Upper lobe of left lung (tissue), 6 donors: ENCODE measurements around the gene CHD8. TPM values are rescaled to one million over a fixed set of nuclear protein-coding genes. Genes with fewer than 3 reads are reported as not detected.

Experiments used
- ATAC-seq, 2 donors: fragments of 200-7000 bp; cut with Tn5 transposase; one replicate each; pipeline ENCODE4 v1.9.1; 2022; ENCODE audit warnings: mild to moderate bottlenecking in 2 of 2, moderate library complexity in 2 of 2; ENCODE audit not compliant: low FRiP score in 2 of 2
- DNase-seq, 2 donors: peaks; one replicate each; pipeline ENCODE4 v3.0.0-alpha.2; 2019 to 2020
- H3K27ac ChIP-seq, 4 donors: fragments of 200-600 bp; sonication (generic); one replicate each; pipeline ENCODE4 v1.5.1; 2016 to 2019
- H3K27me3 ChIP-seq, 4 donors: fragments of 200-600 bp; sonication (generic); one replicate each; pipeline ENCODE4 v1.5.1; 2017 to 2019
- H3K36me3 ChIP-seq, 4 donors: fragments of 200-600 bp; sonication (generic); one replicate each; pipeline ENCODE4 v1.5.1; 2016 to 2019
- H3K4me1 ChIP-seq, 4 donors: fragments of 200-600 bp; sonication (generic); one replicate each; pipeline ENCODE4 v1.5.1; 2018 to 2019
- H3K4me3 ChIP-seq, 4 donors: fragments of 200-600 bp; sonication (generic); one replicate each; pipeline ENCODE4 v1.5.1; 2017 to 2019; ENCODE audit warnings: mild to moderate bottlenecking in 2 of 4, moderate library complexity in 1 of 4
- H3K9me3 ChIP-seq, 4 donors: fragments of 200-600 bp; sonication (generic); one replicate each; pipeline ENCODE4 v1.5.1; 2018 to 2019
- EP300 ChIP-seq, 4 donors: sonication (generic); formaldehyde crosslinking; IDR thresholded peaks; one replicate each; pipeline ENCODE4 v1.5.1; 2017; ENCODE audit warnings: antibody characterized with exemption in 4 of 4, control low read depth in 2 of 4
- POLR2A ChIP-seq, 4 donors: fragments of 450-650 bp; IDR thresholded peaks; one replicate each; pipeline ENCODE4 v1.5.1; 2016 to 2017; ENCODE audit warnings: antibody characterized with exemption in 4 of 4, mild to moderate bottlenecking in 2 of 4
- POLR2AphosphoS5 ChIP-seq, 2 donors: sonication (generic); formaldehyde crosslinking; IDR thresholded peaks; one replicate each; pipeline ENCODE4 v1.5.1; 2017; ENCODE audit warnings: antibody characterized with exemption in 2 of 2
- WGBS, 2 donors: methylation state at CpG; one replicate each; pipeline ENCODE4 v1.1.5; 2017 to 2018; 5-methylcytosine and 5-hydroxymethylcytosine counted together
- total RNA-seq, 6 donors: library from RNA; depleted of rRNA in 4 of 6; stranded (reverse); fragments of >200 nt in 4 of 6; gene quantifications; one replicate each; pipeline versions ENCODE4 v1.1.0 to v1.2.1, GENCODE V29; 2016 to 2021
- TF ChIP-seq, protein P1 (sequence below), 6 experiments: fragments of 450-650 bp in 4 of 6; fragments of 200-600 bp in 2 of 6; sonication (generic) in 2 of 6; IDR thresholded peaks; one replicate each; pipeline ENCODE4 v1.5.1; 2016 to 2019; ENCODE audit warnings: antibody characterized with exemption in 6 of 6
- donor health status: DM: no; HTN: no; CAD: no; lungs with moderate emphysema.
- donor health status: DM: no; HTN: yes; CAD: no; lungs with severe emphysema.

CHD8 gene
- total RNA-seq, 6 donors from 2014 or later = 42.2 to 96.4 (median 67.5) TPM

DNA sequence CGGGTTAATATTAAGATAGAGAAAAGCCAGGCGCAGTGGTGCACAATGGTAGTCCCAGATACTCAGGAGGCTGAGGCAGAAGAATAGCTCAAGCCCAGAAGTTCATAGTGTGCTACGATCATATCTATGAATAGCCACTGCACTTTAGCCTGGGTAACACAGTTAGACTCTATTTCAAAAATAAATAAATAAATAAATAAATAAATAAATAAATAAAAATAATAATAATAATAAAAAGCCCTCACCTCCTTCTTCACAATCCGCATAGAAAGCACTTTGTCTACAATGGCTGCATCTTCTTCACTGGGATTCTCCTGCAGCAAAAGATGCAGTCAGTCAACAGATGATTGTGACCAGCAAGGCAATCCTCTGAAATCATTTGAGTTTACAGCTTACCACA lies 40.6 kb downstream of the CHD8 start:
- Histone ChIP-seq H3K36me3 (peaks cover 43 to 97% (median 78%) of the 10 kb centered on the region in 4 donors), H3K4me3 (no peak overlapping the region), H3K9me3 (no peaks in the 10 kb centered on the region), H3K27me3 (no peaks in the 10 kb centered on the region), H3K4me1 (no peaks in the 10 kb centered on the region), H3K27ac (no peak overlapping the region)
- TF ChIP-seq, protein P1, sequence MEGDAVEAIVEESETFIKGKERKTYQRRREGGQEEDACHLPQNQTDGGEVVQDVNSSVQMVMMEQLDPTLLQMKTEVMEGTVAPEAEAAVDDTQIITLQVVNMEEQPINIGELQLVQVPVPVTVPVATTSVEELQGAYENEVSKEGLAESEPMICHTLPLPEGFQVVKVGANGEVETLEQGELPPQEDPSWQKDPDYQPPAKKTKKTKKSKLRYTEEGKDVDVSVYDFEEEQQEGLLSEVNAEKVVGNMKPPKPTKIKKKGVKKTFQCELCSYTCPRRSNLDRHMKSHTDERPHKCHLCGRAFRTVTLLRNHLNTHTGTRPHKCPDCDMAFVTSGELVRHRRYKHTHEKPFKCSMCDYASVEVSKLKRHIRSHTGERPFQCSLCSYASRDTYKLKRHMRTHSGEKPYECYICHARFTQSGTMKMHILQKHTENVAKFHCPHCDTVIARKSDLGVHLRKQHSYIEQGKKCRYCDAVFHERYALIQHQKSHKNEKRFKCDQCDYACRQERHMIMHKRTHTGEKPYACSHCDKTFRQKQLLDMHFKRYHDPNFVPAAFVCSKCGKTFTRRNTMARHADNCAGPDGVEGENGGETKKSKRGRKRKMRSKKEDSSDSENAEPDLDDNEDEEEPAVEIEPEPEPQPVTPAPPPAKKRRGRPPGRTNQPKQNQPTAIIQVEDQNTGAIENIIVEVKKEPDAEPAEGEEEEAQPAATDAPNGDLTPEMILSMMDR (IDR thresholded peaks at IDR 0.05) = no peak
- 96% methylated on average over 4 of the region's 4 CpGs for WGBS, 2 donors
- DNase-seq = no peak
- no peak for ATAC-seq

DNA sequence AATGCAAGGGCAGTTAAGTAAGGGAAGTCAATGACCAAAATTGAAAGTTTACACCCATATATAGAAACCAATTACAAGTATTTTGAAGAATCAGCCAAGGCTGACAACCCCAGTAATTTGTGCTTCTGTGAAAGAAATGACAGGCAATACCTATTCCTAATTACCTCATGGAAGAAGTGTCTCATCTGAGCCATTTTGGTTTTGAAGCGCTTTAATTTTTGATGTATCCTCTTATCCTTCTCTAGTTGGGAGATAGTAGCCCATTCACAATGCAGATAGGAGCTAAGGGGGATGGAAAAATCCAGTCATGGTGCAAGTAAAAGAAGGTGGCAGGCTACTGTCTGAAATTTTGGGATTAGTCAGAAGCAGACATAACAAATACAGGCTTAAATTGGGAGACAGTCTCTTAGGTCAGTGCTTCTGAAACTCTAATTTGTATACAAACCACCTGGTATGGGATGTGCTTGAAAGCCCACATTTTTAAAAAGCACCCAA lies 41.7 kb downstream of the CHD8 start:
- Histone ChIP-seq H3K4me1 (no peaks in the 10 kb centered on the region), H3K9me3 (no peaks in the 10 kb centered on the region), H3K27me3 (no peaks in the 10 kb centered on the region), H3K4me3 (no peak overlapping the region), H3K27ac (no peak overlapping the region), H3K36me3 (peaks cover 42 to 97% (median 78%) of the 10 kb centered on the region in 4 donors)
- no peak for ATAC-seq
- WGBS, 2 donors = 94 to 96% methylated on average over 1 of the region's 1 CpG
- no peak for DNase-seq
- TF ChIP-seq, protein P1 (IDR thresholded peaks at IDR 0.05) = no peak
- TF ChIP-seq EP300 (IDR thresholded peaks at IDR 0.05) (no peak), POLR2AphosphoS5 (IDR thresholded peaks at IDR 0.05) (no peak), POLR2A (IDR thresholded peaks at IDR 0.05) (no peak)

DNA sequence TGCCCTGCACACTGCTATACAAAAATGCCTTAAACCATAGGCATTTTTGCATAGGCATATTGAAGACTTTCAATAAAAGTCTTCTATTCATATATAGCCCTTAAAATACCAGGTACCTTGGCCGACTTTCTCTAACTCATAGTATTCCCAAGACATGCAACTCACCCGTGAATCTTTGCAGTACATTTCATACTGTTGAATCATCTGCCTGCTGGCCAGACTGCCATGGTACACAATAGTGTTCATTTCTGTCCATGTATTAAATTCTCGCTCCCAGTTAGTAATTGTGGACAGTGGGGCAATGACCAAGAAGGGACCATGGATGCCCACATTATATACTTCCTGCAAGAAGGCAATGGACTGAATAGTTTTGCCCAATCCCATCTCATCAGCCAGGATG lies 47.8 kb downstream of the CHD8 start:
- TF ChIP-seq, protein P1 (IDR thresholded peaks at IDR 0.05) = no peak
- TF ChIP-seq EP300 (IDR thresholded peaks at IDR 0.05) = no peak
- no peak for TF ChIP-seq POLR2A (IDR thresholded peaks at IDR 0.05)
- Histone ChIP-seq H3K36me3 (peaks cover 65 to 100% (median 90%) of the 10 kb centered on the region in 4 donors), H3K27ac (no peak overlapping the region), H3K4me3 (no peak overlapping the region), H3K27me3 (no peaks in the 10 kb centered on the region), H3K9me3 (no peaks in the 10 kb centered on the region), H3K4me1 (no peaks in the 10 kb centered on the region)
- 84 to 86% methylated on average over 3 of the region's 3 CpGs for WGBS, 2 donors
- ATAC-seq (no peak), DNase-seq (no peak)

DNA sequence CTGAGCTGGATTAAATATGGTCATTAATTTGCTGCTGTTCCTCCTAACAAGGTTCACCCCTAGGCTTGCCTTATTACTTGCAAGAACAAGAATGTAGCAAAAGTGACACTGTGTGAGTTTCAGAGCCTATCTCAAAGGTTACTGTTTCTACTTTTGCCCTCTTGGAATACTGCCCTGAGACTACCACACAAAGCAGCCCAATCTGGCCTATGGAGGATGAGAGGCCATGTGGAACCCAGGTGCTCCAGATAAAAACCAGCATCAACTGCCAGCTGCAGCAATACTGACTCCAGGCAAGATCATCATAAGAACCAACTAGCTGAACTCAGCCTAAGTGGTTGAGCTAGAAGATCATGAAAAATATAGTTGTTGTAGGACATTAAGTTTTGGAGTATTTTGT lies 49.7 kb downstream of the CHD8 start:
- DNase-seq (no peak), ATAC-seq (no peak)
- no peak overlapping the region for H3K4me3 ChIP-seq
- no peak overlapping the region for H3K27ac ChIP-seq
- TF ChIP-seq EP300 (IDR thresholded peaks at IDR 0.05) = no peak
- TF ChIP-seq, protein P1 (IDR thresholded peaks at IDR 0.05) = no peak
- TF ChIP-seq POLR2AphosphoS5 (IDR thresholded peaks at IDR 0.05) = no peak
- no peak for TF ChIP-seq POLR2A (IDR thresholded peaks at IDR 0.05)
- no peaks in the 10 kb centered on the region for H3K27me3 ChIP-seq
- H3K9me3 ChIP-seq = no peaks in the 10 kb centered on the region
- peaks cover 66 to 100% (median 93%) of the 10 kb centered on the region in 4 donors for H3K36me3 ChIP-seq
- no peaks in the 10 kb centered on the region for H3K4me1 ChIP-seq

DNA sequence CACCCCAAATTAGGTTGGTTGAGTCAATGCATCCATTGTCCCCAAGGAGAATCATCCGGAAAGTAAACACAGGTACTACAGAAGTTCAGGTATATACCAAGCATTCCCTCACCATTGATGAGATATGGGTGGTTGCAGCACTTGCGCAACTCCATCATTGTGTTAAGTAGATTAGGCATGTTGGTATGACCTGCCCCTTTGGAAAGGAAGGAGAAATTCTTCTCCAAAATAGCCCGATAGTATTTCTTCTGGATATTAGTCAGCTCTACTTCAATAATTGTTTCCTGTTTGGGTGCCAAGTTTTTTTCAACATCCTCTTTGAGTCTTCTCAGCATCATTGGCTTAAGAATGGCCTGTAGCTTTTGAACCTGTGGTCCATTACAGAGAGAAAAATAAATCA lies 50.8 kb downstream of the CHD8 start:
- no peak overlapping the region for H3K27ac ChIP-seq
- no peak overlapping the region for H3K4me3 ChIP-seq
- no peaks in the 10 kb centered on the region for H3K27me3 ChIP-seq
- peaks cover 75 to 100% (median 96%) of the 10 kb centered on the region in 4 donors for H3K36me3 ChIP-seq
- WGBS, 2 donors = 66 to 67% methylated on average over 3 of the region's 3 CpGs
- H3K4me1 ChIP-seq = no peaks in the 10 kb centered on the region
- ATAC-seq (no peak), DNase-seq (no peak)
- H3K9me3 ChIP-seq = no peaks in the 10 kb centered on the region
- TF ChIP-seq POLR2A (IDR thresholded peaks at IDR 0.05) = no peak
- TF ChIP-seq EP300 (IDR thresholded peaks at IDR 0.05) = no peak
- TF ChIP-seq POLR2AphosphoS5 (IDR thresholded peaks at IDR 0.05) = no peak
- TF ChIP-seq, protein P1 (IDR thresholded peaks at IDR 0.05) = no peak
